Sigmoid colon (tissue), 4 donors: Measurements from ENCODE around the gene SYT8.
"Not testable (repeated sequence)": the region's sequence is repeated elsewhere in the genome, so short reads cannot be mapped to it uniquely, and the experiment has no call there.

Source experiments
- EP300 ChIP-seq, 4 donors: sonication (generic); formaldehyde crosslinking; IDR thresholded peaks; one replicate each; pipeline ENCODE4 v1.6.1; 2017; ENCODE audit warnings: antibody characterized with exemption in 4 of 4
- POLR2A ChIP-seq, 2 donors: fragments of 450-650 bp; IDR thresholded peaks; one replicate each; pipeline ENCODE4 v1.6.1; 2016; ENCODE audit warnings: antibody characterized with exemption in 2 of 2, mild to moderate bottlenecking in 2 of 2, moderate library complexity in 2 of 2
- TF ChIP-seq, protein P1 (sequence below), 4 experiments: fragments of 450-650 bp in 3 of 4; fragments of 200-600 bp in 1 of 4; IDR thresholded peaks; one replicate each; pipeline ENCODE4 v1.5.1; 2016 to 2019; ENCODE audit warnings: antibody characterized with exemption in 4 of 4, mild to moderate bottlenecking in 3 of 4, moderate library complexity in 2 of 4

GRCh38 chr11:1875851-1876301, 41.1 kb downstream of the SYT8 start:
- not testable (repeated sequence) for TF ChIP-seq EP300, POLR2A (IDR thresholded peaks at IDR 0.05)
- TF ChIP-seq, protein P1, sequence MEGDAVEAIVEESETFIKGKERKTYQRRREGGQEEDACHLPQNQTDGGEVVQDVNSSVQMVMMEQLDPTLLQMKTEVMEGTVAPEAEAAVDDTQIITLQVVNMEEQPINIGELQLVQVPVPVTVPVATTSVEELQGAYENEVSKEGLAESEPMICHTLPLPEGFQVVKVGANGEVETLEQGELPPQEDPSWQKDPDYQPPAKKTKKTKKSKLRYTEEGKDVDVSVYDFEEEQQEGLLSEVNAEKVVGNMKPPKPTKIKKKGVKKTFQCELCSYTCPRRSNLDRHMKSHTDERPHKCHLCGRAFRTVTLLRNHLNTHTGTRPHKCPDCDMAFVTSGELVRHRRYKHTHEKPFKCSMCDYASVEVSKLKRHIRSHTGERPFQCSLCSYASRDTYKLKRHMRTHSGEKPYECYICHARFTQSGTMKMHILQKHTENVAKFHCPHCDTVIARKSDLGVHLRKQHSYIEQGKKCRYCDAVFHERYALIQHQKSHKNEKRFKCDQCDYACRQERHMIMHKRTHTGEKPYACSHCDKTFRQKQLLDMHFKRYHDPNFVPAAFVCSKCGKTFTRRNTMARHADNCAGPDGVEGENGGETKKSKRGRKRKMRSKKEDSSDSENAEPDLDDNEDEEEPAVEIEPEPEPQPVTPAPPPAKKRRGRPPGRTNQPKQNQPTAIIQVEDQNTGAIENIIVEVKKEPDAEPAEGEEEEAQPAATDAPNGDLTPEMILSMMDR (IDR thresholded peaks at IDR 0.05): not testable (repeated sequence)
